ENCODE measurements around the gene FUT3.

Gene FUT3

DNA sequence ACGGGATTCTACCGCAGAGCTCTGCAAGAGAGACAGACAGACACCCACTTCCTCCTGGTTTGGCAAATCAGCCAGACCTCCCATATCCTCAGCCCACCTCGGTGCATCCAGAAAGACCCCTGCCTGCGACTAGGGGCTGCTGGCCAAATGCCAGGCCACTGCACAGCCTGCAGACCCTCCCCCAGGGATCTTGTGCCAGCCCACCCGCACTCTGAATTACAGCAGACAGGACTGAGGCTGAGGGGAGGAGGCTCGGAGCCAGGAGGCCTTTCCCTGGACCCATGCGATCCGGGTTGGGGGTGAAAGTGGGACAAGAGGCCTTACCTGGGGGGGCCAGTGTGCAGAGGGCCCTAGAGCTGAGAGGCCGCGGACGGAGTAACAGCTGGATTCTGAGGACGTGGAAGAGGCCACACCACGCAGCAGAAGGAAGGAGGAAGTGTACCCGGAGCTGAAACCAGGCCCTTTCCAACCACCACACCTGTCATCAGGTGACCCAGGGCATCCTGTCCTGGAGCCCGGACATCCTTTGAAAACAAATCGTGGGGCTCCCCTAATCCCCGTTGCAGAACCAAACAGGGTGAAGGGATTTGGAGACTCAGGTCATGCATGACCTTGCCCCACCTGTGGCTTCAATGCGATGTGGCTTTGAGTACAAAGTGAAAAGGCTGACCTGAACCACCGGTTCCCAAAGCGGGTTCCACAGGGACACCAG, 12.7 kb downstream of the FUT3 start:
- TF ChIP-seq, protein P1, sequence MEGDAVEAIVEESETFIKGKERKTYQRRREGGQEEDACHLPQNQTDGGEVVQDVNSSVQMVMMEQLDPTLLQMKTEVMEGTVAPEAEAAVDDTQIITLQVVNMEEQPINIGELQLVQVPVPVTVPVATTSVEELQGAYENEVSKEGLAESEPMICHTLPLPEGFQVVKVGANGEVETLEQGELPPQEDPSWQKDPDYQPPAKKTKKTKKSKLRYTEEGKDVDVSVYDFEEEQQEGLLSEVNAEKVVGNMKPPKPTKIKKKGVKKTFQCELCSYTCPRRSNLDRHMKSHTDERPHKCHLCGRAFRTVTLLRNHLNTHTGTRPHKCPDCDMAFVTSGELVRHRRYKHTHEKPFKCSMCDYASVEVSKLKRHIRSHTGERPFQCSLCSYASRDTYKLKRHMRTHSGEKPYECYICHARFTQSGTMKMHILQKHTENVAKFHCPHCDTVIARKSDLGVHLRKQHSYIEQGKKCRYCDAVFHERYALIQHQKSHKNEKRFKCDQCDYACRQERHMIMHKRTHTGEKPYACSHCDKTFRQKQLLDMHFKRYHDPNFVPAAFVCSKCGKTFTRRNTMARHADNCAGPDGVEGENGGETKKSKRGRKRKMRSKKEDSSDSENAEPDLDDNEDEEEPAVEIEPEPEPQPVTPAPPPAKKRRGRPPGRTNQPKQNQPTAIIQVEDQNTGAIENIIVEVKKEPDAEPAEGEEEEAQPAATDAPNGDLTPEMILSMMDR (IDR thresholded peaks at IDR 0.05; ENCODE audit: low read depth, low read length, missing control alignments) = no peak
- no peak for DNase-seq (ENCODE audit: low read depth)

DNA sequence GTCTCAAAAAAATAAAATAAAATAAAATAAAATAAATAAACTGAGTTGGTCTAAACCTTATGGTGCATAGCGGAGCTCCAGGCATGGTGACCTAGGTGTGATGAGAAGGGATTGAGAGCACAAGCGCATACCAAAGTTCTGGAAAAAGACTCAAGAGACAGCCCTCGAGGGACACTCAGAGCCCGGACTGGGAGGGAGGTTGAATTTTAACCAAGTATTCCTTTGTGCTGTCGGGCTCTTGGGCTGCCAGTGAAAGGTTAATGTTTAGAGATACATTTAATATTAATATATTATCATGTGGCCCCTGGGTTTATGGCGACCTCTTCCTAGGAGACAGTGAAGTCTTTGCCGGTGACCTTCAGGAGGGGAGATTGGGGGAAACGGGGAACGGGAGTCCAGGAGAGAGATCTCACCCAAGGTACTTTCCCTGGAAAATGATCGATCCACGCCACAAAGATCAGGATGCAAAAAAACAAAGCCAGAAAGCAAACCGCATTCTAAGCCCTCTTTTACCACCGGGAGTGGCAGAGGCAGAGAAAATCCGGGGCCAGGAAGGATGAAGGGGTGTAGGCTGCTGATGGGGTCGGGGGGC, 13.4 kb downstream of the FUT3 start:
- no peak for DNase-seq (ENCODE audit: low read depth)
- TF ChIP-seq, protein P1 (IDR thresholded peaks at IDR 0.05; ENCODE audit: low read depth, low read length, missing control alignments) = no peak
- no peak overlapping the region for H3K4me3 ChIP-seq (ENCODE audit: low read depth, low read length)

More for the DNA sequence above, 12.7 kb downstream of the FUT3 start:
- H3K4me3 ChIP-seq (ENCODE audit: low read depth, low read length) = no peak overlapping the region

DNA sequence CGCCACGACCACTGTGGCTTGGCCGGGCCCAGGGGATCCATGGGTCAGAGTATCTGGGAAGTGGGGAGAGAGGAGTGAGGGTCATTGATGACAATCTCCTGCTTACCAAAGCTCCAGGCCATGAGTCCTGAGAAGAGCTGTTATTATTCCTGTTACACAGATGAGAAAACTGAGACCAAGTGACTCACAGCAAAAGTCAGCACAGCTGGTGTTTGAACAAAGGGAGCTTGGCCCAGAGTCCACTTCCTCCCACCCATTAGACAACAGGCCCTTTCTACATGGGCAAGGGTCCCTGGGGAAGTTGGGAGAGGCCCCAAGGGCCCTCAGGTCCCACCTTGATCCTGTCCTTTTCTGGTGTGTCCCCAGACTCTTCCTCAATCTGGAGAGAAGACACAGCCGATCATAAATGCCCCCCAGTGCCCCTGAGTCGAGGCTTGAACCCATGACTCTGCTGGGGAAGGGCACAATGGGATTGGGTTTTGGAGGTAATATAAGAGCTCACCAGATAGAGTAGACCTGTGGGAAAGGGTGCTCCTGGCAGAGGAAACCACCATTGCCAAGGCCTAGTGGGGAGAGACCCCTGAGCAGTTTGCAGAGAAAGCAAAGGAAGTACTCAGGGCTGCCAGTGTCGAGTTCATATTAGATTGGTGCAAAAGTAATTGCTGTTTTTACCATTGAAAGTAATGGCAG, 18.6 kb downstream of the FUT3 start:
- no peak for DNase-seq (ENCODE audit: low read depth)
- TF ChIP-seq, protein P1 (IDR thresholded peaks at IDR 0.05; ENCODE audit: low read depth, low read length, missing control alignments) = no peak
- no peak overlapping the region for H3K4me3 ChIP-seq (ENCODE audit: low read depth, low read length)

DNA sequence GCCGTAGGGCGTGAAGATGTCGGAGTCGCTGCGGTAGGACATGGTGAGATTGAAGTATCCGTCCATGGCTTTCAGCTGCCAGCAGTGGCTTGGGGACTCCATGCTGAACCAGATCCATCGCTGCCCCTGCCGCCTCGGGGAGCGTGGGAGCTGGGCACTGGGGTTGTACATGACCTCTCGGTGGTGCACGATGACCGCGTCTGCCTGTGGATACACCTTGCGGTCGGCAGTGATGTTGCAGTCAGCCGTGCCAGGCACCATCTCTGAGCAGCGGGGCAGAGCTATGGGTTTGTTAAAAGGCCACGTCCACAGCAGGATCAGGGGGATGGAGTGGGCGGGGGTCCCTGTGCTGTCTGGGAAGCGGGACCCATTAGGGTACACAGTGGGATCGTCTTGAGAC, 19.2 kb downstream of the FUT3 start:
- DNase-seq (ENCODE audit: low read depth) = no peak
- H3K4me3 ChIP-seq (ENCODE audit: low read depth, low read length) = no peak overlapping the region
- TF ChIP-seq, protein P1 (IDR thresholded peaks at IDR 0.05; ENCODE audit: low read depth, low read length, missing control alignments) = no peak

DNA sequence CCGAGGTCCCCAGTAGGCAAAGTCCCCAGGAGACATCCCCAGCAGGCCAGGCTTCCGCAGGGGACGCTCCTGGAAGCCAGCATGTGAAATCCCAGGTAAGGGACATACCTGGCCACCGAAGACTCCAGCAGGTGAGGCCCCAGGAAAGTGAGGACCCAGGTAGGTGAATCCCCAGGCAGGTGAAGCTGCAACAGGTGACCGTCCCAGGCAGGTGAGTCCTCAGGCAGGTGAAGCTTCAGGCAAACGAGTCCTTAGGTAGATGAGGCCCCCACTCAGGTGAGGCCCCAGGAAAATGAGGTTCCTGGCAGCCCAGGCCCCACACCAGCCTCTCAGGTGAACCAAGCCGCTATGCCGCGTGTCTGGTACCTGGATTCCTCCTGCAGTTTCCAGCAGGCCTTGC, 20.1 kb downstream of the FUT3 start:
- DNase-seq (ENCODE audit: low read depth) = no peak
- TF ChIP-seq, protein P1 (IDR thresholded peaks at IDR 0.05; ENCODE audit: low read depth, low read length, missing control alignments) = no peak
- no peak overlapping the region for H3K4me3 ChIP-seq (ENCODE audit: low read depth, low read length)

DNA sequence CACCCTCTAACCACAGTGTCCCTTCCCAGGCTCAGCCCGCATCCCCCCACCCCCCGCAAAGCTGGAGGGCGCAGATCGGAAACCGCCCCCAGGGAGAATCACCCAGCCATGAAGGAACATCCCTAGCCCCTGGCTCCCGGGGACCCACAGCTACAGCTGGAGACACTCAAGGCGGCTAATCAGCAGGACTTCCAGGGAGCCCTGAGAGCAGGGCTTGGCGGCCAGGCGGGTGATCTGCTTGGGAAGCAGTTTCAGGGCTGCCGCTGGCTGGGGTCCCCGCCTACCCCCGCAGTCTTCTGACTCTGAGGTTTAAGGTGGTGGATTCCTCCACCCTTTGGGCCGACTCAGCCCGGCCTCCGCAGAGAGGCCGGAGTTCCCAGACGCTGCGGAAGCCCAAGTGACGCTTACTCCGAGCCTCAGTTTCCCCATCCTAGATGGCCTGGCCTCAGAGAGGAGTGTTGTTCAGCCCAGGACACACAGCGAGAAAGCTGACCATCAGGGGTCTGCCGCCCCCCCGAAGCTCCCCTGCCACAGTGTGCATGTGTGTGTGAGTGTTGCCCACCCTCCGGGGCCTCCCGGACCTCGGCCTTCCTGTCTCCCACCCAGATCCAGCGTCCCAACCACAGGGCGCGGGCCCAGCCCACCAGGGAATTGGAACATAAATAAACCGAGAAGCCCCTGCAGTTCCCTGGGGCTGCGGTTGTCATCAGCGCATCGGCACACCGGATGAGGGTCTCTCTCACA, 21.5 kb downstream of the FUT3 start:
- TF ChIP-seq, protein P1 (IDR thresholded peaks at IDR 0.05; ENCODE audit: low read depth, low read length, missing control alignments) = no peak
- no peak overlapping the region for H3K4me3 ChIP-seq (ENCODE audit: low read depth, low read length)
- no peak for DNase-seq (ENCODE audit: low read depth)

Measured in GM12864 (cell line).